HG03039 (cell line): ENCODE results near the gene SIRT5.

Source experiments
- ATAC-seq: cut with Tn5 transposase; IDR thresholded peaks from one replicate; pipeline ENCODE4 v1.9.1; 2021; ENCODE audit warnings: mild to moderate bottlenecking, moderate library complexity; ENCODE audit not compliant: unreplicated experiment

The SIRT5 gene

GRCh38 chr6:13586603-13587542 lies 12.5 kb downstream of the SIRT5 start:
- no peak for ATAC-seq

DNA sequence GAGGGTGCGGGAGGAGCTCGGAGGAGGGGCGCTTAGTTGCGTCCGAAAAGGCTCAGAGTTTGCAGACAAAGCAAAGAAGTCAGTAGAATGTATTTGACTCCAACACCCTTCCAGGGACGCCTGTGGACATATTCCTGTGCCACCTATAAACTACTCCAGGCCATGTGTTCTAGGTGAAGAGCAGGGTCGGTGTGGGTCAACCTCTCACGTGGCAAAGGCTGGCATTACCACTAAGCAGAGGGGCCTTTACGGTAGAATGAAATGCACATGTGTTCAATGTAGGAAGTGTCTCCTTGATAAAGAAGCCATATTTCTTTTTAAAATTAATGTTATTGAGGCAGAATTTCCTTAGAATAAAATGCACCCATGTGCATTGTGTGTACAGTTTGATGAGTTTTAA lies 15.4 kb downstream of the SIRT5 start:
- ATAC-seq = no peak

- no peak for ATAC-seq
Measured at GRCh38 chr6:13590574-13591153, 16.3 kb downstream of the SIRT5 start.

DNA sequence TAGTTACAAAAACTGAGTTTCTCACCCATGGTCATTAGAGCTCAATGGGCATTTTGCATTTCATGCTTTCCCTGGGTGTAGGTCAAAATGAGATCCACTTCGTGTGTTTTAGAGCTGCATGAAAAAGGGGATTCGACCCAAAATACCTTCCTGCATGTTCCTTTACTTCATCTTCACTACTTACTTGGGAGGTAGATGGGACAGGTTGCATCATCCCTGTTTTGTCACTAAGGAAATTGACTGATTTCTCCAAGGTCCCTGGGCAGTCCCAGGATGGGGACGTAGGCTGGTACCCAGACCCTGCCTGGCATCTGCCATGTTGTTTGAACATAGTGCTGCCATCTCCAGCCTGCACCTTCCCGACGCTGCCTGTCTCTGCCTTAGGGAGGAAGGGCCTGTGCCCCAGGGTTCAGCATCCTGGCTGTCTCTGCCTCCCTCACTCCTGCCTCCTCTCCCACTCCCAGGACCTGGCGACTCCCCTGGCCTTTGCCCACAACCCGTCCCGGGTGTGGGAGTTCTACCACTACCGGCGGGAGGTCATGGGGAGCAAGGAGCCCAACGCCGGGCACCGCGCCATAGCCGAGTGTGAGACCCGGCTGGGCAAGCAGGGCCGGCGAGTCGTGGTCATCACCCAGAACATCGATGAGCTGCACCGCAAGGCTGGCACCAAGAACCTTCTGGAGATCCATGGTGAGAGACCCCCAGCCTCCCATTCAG lies 17.0 kb downstream of the SIRT5 start:
- no peak for ATAC-seq

DNA sequence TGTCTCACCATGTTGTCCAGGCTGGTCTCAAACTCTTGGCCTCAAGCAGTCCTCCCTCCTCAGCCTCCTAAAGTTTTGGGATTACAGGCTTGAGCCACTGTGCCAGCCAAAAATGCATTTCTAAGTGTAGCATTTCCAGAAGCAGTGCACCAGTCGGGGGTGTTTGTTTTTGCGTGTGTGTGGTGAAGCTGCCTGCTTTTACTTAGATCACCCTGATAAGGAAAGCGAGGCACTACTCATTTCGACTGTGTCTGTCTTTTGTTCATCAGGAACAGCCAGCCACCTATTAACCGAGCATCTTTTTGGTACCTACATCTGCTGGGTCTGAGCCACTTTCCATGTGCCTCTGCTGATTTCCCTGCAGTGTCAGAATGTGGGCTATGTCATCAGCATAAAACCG lies 18.7 kb downstream of the SIRT5 start:
- no peak for ATAC-seq

DNA sequence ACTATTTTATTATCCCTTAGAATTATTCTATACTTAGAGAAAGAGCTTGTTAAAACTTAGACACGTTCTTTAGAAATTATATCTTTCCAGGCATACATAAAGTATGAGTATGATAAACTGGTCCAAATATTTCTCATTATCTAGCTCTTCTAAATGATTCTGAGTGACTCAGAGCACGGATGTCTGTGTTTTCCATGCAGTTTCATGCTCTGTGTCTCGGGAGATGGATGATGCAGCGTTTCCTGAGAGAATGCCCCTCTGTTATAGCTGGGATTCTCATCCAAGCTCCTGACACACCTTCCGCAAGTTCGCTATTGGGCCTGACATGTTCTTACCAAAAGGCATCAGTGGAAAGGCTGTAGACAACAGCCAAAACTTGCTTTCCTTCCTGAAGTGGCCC lies 19.3 kb downstream of the SIRT5 start:
- no peak for ATAC-seq

DNA sequence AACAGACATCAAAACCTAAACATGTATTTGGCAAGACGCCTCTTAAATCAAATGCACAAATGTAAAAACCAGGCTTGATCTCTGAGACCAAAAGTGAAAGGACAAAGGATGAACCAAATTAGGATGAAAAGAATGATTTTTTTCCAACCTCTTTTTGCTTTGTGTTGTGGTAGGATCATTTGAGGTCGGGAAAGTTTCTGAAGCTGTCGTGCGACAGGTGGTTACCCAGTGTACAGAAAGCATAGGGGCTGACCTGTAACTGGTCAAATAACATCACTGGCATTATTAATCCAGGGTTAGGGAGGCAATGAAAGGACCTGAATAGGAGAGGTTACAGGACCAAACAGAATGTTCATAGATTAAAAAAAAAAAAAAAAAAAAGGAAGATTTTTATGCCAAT lies 22.7 kb downstream of the SIRT5 start:
- no peak for ATAC-seq

DNA sequence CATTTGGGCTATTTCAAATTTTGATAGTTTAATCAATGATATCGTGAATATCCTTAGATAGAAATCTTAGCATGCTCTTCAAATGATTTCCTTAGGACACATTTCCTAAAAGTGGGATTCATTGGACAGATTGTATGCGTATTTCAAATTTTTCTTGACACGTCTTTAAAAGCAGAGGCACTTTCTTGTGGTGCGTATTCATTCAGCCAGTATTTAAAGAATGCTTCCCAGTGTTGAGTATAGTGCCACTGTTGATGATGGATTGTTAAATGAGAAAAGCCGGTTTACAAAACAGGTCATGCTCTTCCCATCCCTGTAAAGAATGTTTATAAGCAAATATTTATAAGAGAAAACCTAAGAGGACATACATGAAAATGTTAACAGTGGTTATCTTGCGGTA lies 25.6 kb downstream of the SIRT5 start:
- no peak for ATAC-seq

DNA sequence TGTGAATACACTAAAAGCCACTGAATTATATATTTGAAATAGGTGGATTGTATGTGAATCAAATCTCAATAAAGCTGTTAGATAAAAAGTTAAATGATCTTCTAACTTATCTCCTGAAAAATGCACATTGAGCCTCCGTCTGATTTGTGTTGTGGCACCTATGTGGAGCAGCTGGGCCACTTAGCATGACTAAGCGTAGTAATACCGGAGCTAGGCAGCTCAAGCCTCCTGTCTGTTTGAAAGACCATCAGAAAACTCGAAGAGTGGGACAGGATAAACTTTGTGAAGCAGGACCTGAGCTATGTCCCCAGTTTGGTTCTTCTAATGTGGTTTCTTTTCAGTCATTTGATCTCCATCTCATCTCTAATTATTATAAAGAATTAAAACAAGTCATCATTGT lies 29.7 kb downstream of the SIRT5 start:
- ATAC-seq = no peak

DNA sequence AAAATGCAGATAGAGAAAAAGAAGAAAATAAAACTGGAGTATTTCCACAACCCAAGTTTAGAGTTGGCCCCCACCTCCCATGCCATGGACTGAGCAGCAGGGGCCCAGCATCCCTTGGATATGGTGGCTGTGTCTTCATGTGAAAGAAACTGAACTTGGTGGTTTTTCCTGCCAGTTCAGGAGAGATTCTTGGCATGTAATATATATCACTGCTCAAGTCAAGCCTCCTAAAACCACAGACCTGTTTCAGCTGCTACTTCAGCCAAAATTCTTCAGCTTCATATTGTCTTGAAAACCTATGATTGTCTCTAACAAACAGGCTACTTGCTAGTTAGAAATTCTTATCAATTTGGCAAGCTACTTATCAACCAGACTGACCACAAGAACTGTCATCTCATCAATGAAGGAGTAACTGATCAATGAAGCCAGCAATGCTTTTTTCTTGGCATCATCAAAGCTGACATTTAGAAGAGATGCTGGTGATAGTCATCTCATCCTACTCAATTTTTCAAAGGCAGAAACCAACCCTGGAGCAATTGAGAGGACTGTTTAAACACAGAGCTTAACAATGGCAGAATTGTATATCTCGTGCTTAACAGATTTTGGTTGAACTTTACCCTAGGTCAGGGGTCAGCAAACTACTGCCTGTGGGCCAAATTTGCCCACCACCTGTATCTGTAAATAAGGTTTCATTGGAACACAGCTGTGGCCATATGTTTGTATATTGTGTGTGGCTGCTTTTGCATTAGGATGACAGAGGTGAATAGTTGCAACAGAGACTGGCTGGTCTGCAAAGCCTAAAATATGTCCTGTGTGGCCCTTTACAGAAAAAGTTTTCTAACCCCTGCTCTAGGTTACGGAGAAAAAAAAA lies 30.4 kb downstream of the SIRT5 start:
- ATAC-seq = no peak

DNA sequence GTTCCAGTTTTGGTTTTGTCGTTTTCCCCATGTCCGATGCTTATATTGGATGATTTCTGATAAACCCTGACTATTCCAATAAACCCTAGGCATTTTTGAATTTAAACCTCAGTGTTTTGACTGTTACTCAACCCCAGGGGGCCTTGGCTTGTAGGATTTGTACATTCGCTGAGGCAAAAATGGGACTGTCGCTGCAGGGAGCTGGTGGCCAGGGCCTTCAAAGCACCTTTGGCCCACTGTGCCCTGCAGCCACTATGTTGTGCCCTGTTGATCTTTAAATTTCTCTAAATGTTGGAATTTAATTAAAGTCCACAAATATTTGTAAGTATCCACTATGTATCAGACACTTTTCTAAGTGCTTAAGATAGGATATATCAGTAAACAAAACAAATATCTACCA lies 31.2 kb downstream of the SIRT5 start:
- ATAC-seq = no peak

DNA sequence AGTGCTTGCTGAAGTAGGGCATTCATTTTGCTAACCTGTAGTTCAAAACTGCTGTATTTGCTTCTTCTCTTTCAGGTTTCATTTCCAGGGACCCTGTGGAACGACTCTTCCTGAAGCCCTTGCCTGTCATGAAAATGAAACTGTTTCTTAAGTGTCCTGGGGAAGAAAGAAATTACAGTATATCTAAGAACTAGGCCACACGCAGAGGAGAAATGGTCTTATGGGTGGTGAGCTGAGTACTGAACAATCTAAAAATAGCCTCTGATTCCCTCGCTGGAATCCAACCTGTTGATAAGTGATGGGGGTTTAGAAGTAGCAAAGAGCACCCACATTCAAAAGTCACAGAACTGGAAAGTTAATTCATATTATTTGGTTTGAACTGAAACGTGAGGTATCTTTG lies 37.3 kb downstream of the SIRT5 start:
- ATAC-seq = no peak

GRCh38 chr6:13613029-13613594 lies 38.7 kb downstream of the SIRT5 start:
- no peak for ATAC-seq

DNA sequence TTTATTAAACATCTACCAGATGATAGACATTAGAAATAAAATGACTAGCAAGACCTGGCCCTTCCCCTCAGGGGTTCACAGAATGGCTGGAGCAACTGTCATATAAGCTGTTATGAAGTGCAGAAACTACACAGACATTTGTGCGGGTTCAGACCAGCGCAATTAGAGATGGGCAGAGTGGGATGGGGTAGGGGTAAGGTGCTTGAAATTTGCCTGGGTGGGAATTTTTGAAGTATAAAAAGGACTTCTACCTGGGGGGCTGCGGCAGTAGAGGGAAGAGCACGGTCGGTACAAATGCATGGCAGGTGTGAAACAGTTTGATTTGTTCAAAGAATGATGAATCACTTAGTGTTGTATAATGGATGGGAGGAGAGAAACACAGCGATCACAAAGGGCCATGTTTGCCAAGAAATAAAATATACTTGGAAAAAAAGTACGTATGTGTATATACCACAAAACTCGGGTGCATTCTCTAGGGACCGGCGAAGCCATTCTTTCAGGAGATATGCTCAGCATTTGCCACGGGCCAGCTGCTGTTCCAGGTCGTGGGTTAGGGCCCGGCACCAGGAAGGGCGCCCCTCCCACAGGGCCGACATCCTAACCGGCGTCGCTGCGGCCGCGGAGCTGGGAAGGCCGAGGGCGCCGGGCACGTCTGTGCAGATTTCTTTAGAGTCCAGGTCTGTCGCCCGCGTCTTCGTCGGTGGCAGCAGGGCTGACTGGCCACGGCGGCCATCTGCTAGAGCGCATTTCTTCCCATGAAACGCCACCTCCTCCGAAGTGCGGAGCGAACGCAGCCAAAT lies 39.9 kb downstream of the SIRT5 start:
- peak; percentile 20 for ATAC-seq

- peak; percentile 93 for ATAC-seq
Measured at GRCh38 chr6:13614926-13615791, 40.8 kb downstream of the SIRT5 start, which contains the start of gene NOL7. TSS of gene NOL7 (plus strand) at chr6:13615335. CDS start at chr6:13615359, 24 bp downstream.

DNA sequence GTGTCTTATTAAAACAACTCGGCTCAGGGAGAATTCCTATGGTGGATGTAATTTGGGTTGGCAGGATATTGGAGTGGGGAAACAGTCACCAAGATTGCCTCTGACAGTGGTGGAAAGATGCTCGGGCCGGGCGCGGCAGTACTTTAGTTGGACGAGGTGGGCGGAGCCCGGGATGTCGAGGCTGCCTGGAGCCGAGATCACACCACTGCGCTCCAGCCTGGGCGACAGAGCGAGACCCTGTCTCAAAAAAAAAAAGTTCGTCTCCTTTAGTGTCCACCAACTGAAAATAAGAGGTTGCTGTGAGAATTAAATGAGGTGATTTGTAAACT lies 41.4 kb downstream of the SIRT5 start:
- ATAC-seq = no peak

- no peak for ATAC-seq
Measured at GRCh38 chr6:13617066-13617465, 42.7 kb downstream of the SIRT5 start.

- ATAC-seq = no peak
Measured at GRCh38 chr6:13624871-13625288, 50.5 kb downstream of the SIRT5 start.
